K562 (cell line): ENCODE results near the gene ZMYM4. TPM values are rescaled to one million over a fixed set of nuclear protein-coding genes. Genes with fewer than 3 reads are reported as not detected.

ENCODE experiments used
- ATAC-seq: fragments of 200-7000 bp; cut with Tn5 transposase; 3 replicates; pipeline ENCODE4 v1.9.1; 2020; ENCODE audit warnings: moderate library complexity
- BruUV-seq: library from RNA; stranded (reverse); fragments of 400-500 nt; replicated peaks from 2 replicates; lab custom pipeline; 2021; lab: Mats Ljungman, UMichigan
- CTCF ChIA-PET: fragments of 300-600 bp; formaldehyde crosslinking; extraction: SDS; loops from one replicate; lab custom pipeline; 2021; ENCODE audit warnings: low intra/inter-chr PET ratio; lab: Yijun Ruan, JAX
- POLR2A ChIA-PET: fragments of 300-600, 350-650 bp; sonication (Branson Sonifier 250); formaldehyde crosslinking; extraction: SDS; loops from one replicate; lab custom pipeline; 2021; ENCODE audit warnings: antibody characterized with exemption, inconsistent platforms; lab: Yijun Ruan, JAX
- DNase-seq, 4 experiments: peaks; one replicate each; pipeline versions ENCODE4 v3.0.0 to v3.0.0-alpha.2; 2011 to 2018; ENCODE audit warnings: low spot score in 3 of 4, mixed read lengths in 3 of 4; ENCODE audit errors: extremely low read depth in 1 of 4
- FAIRE-seq: peaks from 2 replicates; lab custom pipeline; 2011; peaks lifted over from hg19 to GRCh38; lab: Jason Lieb, UNC
- H2AFZ ChIP-seq: 2 replicates; pipeline ENCODE4 v1.6.0; 2011; ENCODE audit warnings: low read depth, low read length, control low read depth, inconsistent platforms
- H3K27ac ChIP-seq: fragments of 200-600 bp; 3 replicates; pipeline ENCODE4 v1.8.0; 2011; ENCODE audit warnings: low read depth, mild to moderate bottlenecking, control low read depth, inconsistent platforms, low read length, moderate library complexity, mixed read lengths; ENCODE audit errors: extremely low read depth
- H3K27me3 ChIP-seq, 2 experiments: fragments of 300-600 bp in 1 of 2; 2 replicates in 1 of 2; 3 replicates in 1 of 2; pipeline versions ENCODE4 v1.6.0 to v1.8.0; 2011; ENCODE audit warnings: inconsistent platforms in 2 of 2, low read length in 2 of 2, mild to moderate bottlenecking in 1 of 2, mixed read lengths in 1 of 2, moderate library complexity in 1 of 2; ENCODE audit not compliant: control insufficient read depth in 2 of 2, insufficient read depth in 2 of 2
- H3K36me3 ChIP-seq: fragments of 300-600 bp; 3 replicates; pipeline ENCODE4 v1.8.0; 2011; ENCODE audit warnings: mild to moderate bottlenecking, low read length, inconsistent platforms; ENCODE audit not compliant: control insufficient read depth, insufficient read depth
- H3K4me1 ChIP-seq, 2 experiments: fragments of 200-600 bp in 1 of 2; replicated peaks in 1 of 2; 2 replicates in 1 of 2; 3 replicates in 1 of 2; pipeline versions ENCODE4 v1.5.1 to v1.8.0; 2011; ENCODE audit warnings: inconsistent platforms in 2 of 2, low read length in 2 of 2, mild to moderate bottlenecking in 1 of 2, mixed read lengths in 1 of 2, moderate library complexity in 1 of 2; ENCODE audit not compliant: control insufficient read depth in 2 of 2, insufficient read depth in 2 of 2
- H3K4me2 ChIP-seq: 2 replicates; pipeline ENCODE4 v1.6.1; 2011; ENCODE audit warnings: low read length, control low read depth, inconsistent platforms, mixed read lengths; ENCODE audit not compliant: insufficient read depth
- H3K4me3 ChIP-seq: fragments of 200-600 bp; sonication (generic), shearing (Covaris generic); 2 replicates; pipeline ENCODE4 v1.5.1; 2016; ENCODE audit warnings: control low read depth, inconsistent platforms
- H3K79me2 ChIP-seq: fragments of 200-600 bp; 3 replicates; pipeline ENCODE4 v1.8.0; 2011; ENCODE audit warnings: low read length, inconsistent platforms; ENCODE audit not compliant: control insufficient read depth, insufficient read depth
- H3K9ac ChIP-seq, 2 experiments: 2 replicates each; pipeline versions ENCODE4 v1.6.0 to v1.6.1; 2011; ENCODE audit warnings: low read depth in 2 of 2, low read length in 2 of 2, control low read depth in 1 of 2, inconsistent platforms in 1 of 2, mild to moderate bottlenecking in 1 of 2, mixed read lengths in 1 of 2; ENCODE audit not compliant: insufficient read depth in 1 of 2
- H3K9me1 ChIP-seq: one replicate; pipeline ENCODE4 v1.6.0; 2011; ENCODE audit warnings: inconsistent platforms, mild to moderate bottlenecking, low read length, moderate library complexity; ENCODE audit not compliant: control insufficient read depth, insufficient read depth
- H3K9me3 ChIP-seq: replicated peaks from 2 replicates; pipeline ENCODE4 v1.5.1; 2011; ENCODE audit warnings: low read depth, low read length, inconsistent platforms; ENCODE audit not compliant: control insufficient read depth, insufficient read depth
- H4K20me1 ChIP-seq: replicated peaks from 2 replicates; pipeline ENCODE4 v1.6.1; 2011; ENCODE audit warnings: low read length, inconsistent platforms, mixed read lengths; ENCODE audit not compliant: control insufficient read depth, insufficient read depth
- YY1 ChIP-seq, 3 experiments: IDR thresholded peaks; 2 replicates each; pipeline ENCODE4 v1.6.1; 2011; ENCODE audit warnings: low read length in 2 of 3, mild to moderate bottlenecking in 2 of 3, moderate library complexity in 2 of 3, borderline replicate concordance in 1 of 3, control low read depth in 1 of 3, low read depth in 1 of 3; ENCODE audit not compliant: insufficient read depth in 3 of 3, insufficient replicate concordance in 2 of 3, control insufficient read depth in 1 of 3, insufficient read length in 1 of 3; ENCODE audit errors: extremely low read depth in 1 of 3
- WGBS: fragments of 100-300 bp; shearing (Covaris generic); methylation state at CpG from one replicate; pipeline ENCODE4 v1.1.6; 2016; ENCODE audit warnings: low coverage, mixed read lengths; ENCODE audit not compliant: insufficient coverage; ENCODE audit errors: missing lambda C conversion rate; 5-methylcytosine and 5-hydroxymethylcytosine counted together
- in situ Hi-C: fragments of 300-500 bp; cut with MboI; formaldehyde crosslinking; loops from 4 replicates; pipeline ENCODE4 v1.15.0; 2018; ENCODE audit warnings: inconsistent platforms, mixed read lengths
- intact Hi-C: fragments of 100-400 bp; cut with micrococcal nuclease; formaldehyde crosslinking; loops from 2 replicates; pipeline ENCODE4 v1.14.2; 2022
- polyA plus RNA-seq, 8 experiments: library from polyadenylated mRNA; depleted of rRNA in 4 of 8; stranded (reverse) in 5 of 8; unstranded in 3 of 8; fragments of >200 nt; fragmentation: Nextera tagmentation in 2 of 8; fragmentation: Illumina TruSeq in 1 of 8; extraction: Ambion mirVana in 2 of 8; extraction: Trizol in 1 of 8; gene quantifications; 2 replicates each; pipeline versions ENCODE4 v1.2.1 to v1.2.3, GENCODE V29; 2011 to 2014; ENCODE audit warnings: inconsistent platforms in 1 of 8, missing spikeins in 1 of 8
- total RNA-seq, 7 experiments: library from RNA; depleted of rRNA in 6 of 7; stranded (reverse); fragments of >200 nt in 6 of 7; fragmentation: Illumina TruSeq in 2 of 7; extraction: Trizol in 2 of 7; gene quantifications; 2 replicates each; pipeline versions ENCODE4 v1.2.1 to v1.2.3, GENCODE V29; 2011 to 2021; ENCODE audit warnings: low replicate concordance in 1 of 7
- TF ChIP-seq, protein P1 (sequence below): sonication (generic); formaldehyde crosslinking; IDR thresholded peaks from 2 replicates; pipeline ENCODE4 v1.8.1; 2023; ENCODE audit warnings: mild to moderate bottlenecking, missing genetic modification reagents

The ZMYM4 gene
- total and polyA plus RNA-seq, 9 of the 15 experiments (the other 6 are each of a cell fraction or from before 2014, with no cell fraction given) = 15.2 to 77.2 (median 63.3) TPM

DNA sequence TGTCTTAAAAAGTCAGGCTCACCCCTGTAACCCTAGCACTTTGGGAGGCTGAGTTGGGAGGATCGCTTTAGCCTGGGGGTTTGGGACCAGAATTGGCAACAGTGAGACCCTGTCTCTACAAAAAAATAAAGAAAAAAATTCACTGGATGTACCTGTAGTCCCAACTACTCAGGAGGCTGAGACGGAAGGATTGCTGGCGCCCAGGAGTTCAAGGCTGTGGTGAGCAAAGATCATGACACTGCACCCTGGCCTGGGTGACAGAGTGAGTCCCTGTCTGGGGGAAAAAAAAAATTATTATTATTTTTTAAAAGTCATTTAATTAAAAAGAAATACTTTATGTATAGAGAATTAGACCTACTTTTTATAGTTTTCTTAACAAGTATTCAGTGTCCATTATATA is 47.1 kb downstream of the ZMYM4 start:
- no peaks in the 10 kb centered on the region; a peak in 1 of 5 replicates for H3K4me1 ChIP-seq
- peak; percentile 48; the same call in 1 of the 3 replicates for ATAC-seq
- POLR2A ChIA-PET = interaction anchor here (0.7 kb wide), 1 partner anchor 17 kb away, joined by 7 read pairs; no protein-coding TSS in a partner anchor

More for the DNA sequence above, 47.1 kb downstream of the ZMYM4 start:
- H2AFZ ChIP-seq = no peak overlapping the region
- no peaks in the 10 kb centered on the region for H3K9me3 ChIP-seq
- DNase-seq = no peak
- no peaks in the 10 kb centered on the region for H3K9me1 ChIP-seq
- no peak overlapping the region for H3K4me2 ChIP-seq
- TF ChIP-seq, protein P1, sequence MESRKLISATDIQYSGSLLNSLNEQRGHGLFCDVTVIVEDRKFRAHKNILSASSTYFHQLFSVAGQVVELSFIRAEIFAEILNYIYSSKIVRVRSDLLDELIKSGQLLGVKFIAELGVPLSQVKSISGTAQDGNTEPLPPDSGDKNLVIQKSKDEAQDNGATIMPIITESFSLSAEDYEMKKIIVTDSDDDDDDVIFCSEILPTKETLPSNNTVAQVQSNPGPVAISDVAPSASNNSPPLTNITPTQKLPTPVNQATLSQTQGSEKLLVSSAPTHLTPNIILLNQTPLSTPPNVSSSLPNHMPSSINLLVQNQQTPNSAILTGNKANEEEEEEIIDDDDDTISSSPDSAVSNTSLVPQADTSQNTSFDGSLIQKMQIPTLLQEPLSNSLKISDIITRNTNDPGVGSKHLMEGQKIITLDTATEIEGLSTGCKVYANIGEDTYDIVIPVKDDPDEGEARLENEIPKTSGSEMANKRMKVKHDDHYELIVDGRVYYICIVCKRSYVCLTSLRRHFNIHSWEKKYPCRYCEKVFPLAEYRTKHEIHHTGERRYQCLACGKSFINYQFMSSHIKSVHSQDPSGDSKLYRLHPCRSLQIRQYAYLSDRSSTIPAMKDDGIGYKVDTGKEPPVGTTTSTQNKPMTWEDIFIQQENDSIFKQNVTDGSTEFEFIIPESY (CRISPR knock-in tag) = peak; percentile 76
- TF ChIP-seq YY1 (IDR thresholded peaks at IDR 0.05; ENCODE audit: borderline replicate concordance in 1 of 3, control insufficient read depth in 1 of 3, extremely low read depth in 1 of 3, insufficient read depth in 3 of 3, insufficient read length in 1 of 3, insufficient replicate concordance in 2 of 3, low read depth in 1 of 3, low read length in 2 of 3) = no peak
- no peak overlapping the region for H3K4me3 ChIP-seq
- no peaks in the 10 kb centered on the region for H4K20me1 ChIP-seq
- CTCF ChIA-PET = no interaction called here
- no TSS peak for BruUV-seq
- peaks cover 28% of the 10 kb centered on the region for H3K36me3 ChIP-seq
- FAIRE-seq = no peak
- intact Hi-C loops (no loop called here), in situ Hi-C loops (no loop called here)
- WGBS = 96% methylated on average over 3 of the region's 3 CpGs
- H3K79me2 ChIP-seq = peaks cover 46% of the 10 kb centered on the region
- no peak overlapping the region for H3K9ac ChIP-seq
- no peaks in the 10 kb centered on the region for H3K27me3 ChIP-seq
- no peak overlapping the region for H3K27ac ChIP-seq
